AG08395 (cell line): ENCODE data around the gene NUDT19.
A peak's percentile ranks its signal among the peaks of the same experiment; 100 is the strongest.
"Not testable (repeated sequence)": the region's sequence is repeated elsewhere in the genome, so short reads cannot be mapped to it uniquely, and the experiment has no call there.

Experiments
- DNase-seq: peaks from one replicate; pipeline ENCODE4 v3.0.0; 2012; ENCODE audit warnings: mixed read lengths, low spot score

Gene NUDT19

DNA sequence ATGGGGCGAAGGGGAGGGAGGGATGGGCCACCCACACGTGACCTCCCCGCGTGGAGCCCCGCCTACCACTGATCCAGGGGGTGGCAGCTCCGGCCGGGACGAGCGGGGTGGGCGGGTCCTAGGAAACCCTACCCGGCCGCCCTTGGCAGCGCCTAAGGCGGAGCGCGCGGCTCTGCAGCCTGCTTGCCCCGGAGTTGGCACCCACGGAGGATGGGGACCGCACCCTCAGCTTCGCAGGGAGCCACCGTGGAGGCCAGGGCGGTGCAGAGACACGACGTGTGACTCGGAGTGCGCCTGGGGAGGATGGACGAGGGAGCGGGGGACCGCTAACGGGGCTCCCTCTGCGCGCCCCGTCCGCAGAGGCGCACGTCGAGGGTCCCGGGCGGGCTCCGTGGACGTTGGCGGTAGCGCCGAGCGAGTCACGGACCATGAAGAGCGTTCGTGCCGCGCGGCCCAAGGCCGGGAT, 15.9 kb upstream of the NUDT19 start, which contains the start of gene RGS9BP:
Gene RGS9BP (plus strand): TSS at position 129 of the 466 bp plus-strand sequence. CDS start 416 bp downstream, outside the sequence.
- peak; percentile 88 for DNase-seq

DNA sequence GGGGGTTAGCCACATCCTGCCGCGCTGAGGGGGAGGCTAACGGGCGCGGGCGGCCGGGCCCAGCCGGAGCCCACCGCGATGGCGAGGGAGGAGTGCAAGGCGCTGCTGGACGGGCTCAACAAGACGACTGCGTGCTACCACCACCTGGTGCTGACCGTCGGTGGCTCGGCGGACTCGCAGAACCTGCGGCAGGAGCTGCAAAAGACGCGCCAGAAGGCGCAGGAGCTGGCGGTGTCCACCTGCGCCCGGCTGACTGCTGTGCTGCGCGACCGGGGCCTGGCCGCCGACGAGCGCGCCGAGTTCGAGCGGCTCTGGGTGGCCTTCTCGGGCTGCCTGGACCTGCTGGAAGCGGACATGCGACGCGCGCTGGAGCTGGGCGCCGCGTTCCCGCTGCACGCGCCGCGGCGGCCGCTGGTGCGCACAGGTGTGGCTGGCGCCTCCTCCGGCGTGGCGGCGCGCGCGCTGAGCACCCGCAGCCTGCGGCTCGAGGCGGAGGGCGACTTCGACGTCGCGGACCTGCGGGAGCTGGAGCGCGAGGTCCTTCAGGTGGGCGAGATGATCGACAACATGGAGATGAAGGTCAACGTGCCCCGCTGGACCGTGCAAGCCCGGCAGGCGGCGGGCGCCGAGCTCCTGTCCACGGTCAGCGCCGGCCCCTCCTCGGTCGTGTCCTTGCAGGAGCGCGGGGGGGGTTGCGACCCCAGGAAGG, 15.3 kb upstream of the NUDT19 start:
- DNase-seq = no peak

DNA sequence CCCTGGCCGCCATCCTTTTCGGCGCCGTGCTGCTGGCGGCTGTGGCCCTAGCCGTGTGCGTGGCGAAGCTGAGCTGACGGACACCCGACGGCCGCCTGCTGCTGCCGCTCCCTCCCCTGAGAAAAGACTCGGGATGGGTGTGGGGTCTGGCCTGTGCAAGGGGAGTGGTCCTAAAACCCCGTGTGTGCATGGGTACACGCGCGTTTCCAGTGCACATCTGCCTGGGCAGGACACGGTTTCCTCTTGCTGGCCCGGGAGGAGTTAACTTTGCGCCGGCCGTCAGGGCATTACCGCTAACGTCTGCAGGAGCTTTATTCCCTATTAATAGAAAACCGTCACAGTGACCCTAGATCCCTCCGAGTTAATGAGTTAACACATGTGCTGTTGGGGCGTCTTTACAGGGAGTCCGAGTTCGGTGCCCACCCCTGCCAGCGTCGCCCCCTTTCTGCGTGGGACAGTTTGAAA, 14.7 kb upstream of the NUDT19 start:
- DNase-seq = no peak

DNA sequence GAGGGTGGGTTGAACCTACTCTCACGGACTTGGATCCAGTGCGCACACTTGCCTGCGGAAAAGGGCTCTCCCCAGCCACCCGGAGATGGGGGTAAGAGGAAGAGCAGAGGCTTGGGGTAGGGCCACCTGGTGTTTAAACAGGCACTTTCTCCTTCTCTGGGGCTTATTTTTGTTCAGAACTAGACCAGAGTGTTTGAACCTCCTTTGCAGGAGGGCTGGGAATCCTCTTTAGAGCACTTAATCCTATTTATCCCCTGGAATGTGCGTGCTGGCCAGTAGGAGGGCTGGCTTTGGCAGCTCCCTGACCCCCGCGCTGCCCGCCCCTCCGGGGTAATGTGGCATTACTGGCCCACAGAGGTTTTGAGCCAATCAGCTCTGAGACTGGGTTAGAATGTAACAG, 14.0 kb upstream of the NUDT19 start:
- DNase-seq = no peak

DNA sequence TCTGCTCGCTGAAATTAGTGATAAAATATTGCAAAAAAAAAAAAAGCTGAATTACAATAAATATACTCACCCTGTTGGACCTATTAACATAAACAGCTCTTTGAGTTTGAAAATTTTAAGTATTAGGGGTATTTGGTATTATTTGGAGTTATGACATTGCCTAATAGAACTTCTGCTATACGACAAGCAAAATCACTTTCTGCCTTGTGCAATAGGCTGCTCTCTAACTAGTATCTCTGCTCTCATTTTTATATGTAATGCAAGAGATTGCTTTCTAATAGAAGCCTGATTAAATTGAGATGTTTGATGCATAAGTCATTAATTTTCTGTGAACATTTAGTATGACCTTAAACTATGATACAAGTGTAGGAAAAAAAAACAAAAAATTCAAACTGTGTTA, 10.6 kb upstream of the NUDT19 start:
- DNase-seq = no peak

DNA sequence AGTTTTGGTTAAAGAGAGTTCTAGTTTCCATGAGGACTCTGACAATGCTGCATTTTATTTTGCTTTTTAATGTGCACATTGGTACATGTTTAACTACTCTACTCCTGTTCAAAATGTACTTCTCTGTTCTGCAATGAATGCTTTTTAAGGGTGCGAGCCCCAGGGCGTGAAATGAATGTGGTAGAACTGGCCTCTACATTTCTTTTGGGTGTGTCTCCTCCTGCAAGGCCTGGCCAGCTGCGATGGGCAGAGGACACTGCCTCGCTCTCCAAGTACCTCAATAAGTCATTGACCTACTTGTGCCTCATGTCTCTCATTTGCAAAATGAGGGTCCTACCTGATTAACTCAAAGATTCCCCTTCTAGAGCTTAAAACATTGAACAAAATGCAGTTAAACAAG, 9.3 kb upstream of the NUDT19 start:
- no peak for DNase-seq

DNA sequence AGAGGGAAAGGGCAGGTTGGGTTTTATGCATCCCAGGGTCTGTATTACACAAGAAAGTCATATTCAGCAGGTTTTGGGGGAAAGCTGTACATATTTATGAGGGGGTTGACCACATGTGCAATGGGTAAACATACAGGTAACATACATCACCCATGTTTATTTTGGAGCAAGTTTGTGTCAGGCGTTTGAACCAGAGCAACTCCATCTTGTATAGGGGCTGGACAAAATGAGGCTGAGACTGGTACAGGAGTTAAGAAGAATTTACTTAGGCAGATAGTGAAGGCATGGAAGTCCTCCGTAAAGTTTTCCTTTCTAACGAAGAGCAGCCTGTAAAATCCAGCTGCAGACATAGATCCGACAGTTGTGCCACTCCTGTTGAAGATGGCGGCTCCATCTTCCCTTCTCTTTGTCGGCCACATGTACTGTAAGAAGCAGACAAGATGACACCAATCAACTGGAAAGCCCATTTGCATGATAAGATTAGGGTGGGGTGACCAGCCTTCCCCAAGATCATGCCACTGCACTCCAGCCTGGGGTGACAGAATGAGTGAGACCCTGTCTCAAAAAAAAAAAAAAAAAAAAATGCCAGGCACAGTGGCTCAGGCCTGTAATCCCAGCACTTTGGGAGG, 4.7 kb upstream of the NUDT19 start:
- no peak for DNase-seq

DNA sequence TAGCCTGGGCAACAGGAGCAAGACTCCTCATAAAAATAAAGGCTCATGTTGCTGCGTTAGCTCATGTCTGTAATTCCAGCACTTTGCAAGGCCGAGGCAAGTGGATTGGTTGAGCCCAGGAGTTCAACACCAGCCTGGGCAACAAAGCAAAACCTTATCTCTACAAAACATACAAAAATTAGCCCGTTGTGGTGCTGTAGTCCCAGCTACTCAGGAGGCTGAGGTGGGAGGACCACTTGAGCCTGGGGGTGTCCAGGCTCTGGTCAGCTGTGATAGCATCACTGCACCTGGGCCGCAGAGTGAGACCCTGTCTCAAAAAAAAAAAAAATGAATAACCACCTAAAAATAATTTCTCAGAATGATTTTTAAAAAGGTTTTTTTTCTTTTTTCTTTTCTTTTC, 3.9 kb upstream of the NUDT19 start:
- DNase-seq = no peak

DNA sequence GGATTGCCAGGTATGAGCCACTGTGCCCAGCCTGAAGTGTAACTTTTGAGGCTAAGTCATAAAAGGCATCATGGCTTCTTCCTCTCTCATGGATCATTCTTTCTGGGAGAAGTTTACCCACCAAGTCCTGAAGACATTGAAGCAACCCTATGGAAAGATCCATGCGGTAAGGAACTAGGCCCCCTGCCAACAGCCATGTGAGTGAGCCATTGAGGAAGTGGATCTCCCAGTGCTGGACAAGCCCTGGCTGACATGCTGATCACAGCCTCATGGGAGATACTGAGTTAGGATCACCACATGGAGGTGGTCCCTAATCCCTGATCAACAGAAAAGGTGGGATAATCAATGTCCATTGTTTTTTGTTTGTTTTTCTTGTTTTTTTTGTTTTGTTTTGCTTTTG, 3.3 kb upstream of the NUDT19 start:
- DNase-seq = no peak

DNA sequence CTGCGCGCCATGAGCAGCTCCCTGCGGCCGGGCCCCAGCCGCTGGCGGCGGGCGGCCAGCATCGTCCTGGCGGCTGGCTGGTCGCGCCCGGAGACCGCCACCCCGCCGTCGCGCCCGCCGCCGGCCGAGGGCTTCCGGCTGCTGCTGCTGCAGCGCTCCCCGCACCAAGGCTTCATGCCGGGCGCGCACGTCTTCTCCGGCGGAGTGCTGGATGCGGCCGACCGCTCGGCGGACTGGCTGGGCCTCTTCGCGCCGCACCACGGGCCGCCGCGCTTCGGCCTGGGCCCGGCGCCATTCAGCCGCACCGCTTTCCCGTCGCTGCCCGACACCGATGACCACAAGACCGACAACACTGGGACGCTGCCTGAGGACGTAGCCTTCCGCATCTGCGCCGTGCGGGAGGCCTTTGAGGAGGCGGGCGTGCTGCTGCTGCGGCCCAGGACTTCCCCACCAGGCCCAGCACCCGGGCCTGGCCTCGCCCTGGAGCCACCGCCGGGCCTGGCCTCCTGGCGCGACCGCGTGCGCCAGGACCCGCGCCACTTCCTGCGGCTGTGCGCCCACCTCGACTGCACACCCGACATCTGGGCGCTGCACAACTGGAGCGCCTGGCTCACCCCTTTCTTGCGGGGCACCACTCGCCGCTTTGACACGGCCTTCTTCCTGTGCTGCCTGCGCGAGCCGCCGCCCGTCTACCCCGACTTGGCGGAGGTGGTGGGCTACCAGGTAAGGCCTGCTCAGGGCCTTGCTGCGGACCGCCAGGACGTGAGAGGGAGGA, 518 bp downstream of the NUDT19 start:
- DNase-seq = peak; percentile 52

DNA sequence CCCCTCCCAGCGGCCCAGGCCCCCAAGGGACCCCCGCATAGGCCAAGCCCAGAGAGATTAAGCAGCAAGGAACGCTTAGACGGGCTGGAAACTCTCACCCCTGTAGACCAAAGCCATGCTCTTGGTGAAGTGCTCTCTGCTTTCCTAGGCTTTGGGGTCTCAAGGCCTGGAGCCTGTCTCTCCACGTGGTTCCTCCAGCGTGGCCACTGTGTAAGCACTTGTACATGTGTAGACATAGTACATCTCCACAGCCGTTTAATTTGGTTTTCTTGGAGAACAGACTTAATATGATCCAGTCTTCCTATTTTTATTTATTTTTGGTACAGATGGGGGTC, 1.1 kb downstream of the NUDT19 start:
- DNase-seq = no peak

DNA sequence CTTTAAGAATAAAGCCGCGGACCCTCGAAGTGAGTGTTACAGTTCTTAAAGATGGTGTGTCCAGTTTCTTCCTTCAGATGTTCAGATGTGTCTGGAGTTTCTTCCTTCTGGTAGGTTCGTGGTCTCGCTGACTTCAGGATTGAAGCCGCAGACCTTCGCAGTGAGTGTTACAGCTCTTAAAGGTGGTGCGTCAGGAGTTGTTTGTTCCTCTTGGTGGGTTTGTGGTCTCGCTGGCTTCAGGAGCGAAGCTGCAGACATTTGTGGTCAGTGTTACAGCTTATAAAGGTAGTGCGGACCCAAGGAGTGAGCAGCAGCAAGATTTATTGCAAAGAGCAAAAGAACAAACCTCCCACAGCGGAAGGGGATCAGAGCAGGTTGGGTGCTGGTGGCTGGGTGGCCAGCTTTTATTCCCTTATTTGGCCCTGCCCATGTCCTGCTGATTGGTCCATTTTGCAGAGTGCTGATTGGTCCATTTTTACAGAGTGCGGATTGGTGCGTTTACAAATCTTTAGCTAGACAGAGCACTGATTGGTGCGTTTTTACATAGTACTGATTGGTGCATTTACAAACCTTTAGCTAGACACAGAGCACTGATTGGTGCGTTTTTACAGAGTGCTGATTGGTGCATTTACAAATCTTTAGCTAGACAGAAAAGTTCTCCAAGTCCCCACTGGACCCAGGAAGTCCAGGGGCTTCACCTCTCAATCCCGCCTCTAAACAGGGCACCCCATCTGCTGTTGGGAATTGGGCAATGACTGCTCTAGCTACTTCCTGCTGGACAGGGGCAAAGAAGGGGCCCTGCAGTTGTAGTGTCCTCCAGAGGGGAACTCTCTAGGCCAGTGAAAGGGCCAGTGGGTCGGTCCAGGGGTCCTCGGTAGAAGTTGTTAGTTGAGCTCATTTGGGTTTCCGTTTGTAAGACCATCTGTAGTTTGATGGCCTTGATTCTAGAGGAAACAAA, 1.8 kb downstream of the NUDT19 start:
- DNase-seq = not testable (repeated sequence)

DNA sequence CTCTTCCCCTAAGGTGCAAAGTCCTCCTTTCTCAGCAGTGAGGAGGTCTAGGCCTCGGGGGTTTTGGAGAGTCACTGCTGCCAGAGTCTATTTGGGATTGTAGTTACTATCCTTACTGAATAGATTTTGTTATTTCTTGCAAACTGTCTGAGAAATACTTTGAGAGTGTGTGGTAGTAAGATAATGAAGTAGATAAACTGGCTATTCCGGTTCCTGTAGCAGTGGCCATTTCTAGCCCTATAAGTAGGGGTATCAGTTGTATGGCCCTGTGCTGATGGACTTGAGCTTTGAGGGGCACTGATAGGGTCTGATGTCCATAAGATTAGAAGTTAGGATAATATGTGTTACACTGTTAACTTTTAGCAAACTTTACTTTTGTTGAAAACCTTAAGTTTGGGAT, 2.7 kb downstream of the NUDT19 start:
- DNase-seq = not testable (repeated sequence)

DNA sequence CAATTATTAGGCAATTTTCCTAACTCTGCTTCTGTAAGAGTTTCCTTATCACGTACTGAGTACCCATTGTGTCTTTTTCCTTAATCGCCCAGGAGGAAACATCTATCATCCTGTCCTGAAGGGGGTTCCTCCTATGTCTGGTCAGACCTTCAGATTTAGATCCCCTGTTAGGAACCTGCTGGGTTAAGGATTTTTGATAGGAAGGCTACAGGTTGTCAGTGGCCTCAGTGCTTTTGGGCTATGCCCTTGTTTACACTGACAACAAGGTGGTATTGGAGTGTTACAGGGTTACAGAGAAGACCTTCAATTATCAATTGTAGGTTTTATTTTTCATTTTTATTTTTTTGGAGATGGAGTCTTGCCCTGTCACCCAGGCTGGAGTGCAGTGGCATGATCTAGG, 3.2 kb downstream of the NUDT19 start:
- not testable (repeated sequence) for DNase-seq

DNA sequence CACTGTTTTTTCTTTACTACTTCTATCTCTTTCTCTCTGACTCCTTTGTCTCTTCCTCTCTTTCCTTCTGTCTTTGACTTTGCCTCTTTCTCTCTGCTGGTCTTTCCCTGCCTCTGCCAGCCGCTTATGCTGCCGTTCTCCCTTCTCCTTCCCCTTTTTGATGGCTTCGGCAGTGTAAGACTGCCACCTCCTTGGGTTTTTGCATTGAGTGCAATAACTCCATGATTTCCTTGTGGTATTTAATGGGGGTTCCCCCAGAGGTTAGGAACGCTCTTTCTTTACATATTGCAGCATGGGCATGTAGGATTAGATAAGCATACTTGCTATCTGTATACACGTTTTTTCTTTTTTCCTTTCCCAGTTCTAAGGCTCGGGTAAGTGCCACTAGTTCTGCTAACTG, 3.9 kb downstream of the NUDT19 start:
- DNase-seq = not testable (repeated sequence)

DNA sequence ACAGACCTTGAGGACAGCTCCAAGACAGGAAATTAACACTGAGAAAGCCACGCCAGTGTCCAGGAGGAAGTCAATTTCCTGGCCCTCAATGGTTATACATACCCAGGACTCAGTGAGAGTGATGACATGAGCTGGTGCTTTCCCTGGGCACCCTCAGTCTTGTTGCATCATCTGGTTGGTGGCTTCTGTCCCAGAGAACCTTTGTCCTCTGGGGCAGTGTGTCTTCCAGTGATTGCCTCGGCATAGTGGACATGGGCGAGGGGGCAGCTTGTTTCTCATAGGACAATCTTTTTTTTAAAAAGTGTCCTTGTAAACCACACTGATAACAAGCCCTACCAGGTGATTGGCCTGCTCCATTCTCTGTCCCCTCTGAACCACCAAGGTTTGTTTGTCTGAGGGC, 5.2 kb downstream of the NUDT19 start:
- not testable (repeated sequence) for DNase-seq

DNA sequence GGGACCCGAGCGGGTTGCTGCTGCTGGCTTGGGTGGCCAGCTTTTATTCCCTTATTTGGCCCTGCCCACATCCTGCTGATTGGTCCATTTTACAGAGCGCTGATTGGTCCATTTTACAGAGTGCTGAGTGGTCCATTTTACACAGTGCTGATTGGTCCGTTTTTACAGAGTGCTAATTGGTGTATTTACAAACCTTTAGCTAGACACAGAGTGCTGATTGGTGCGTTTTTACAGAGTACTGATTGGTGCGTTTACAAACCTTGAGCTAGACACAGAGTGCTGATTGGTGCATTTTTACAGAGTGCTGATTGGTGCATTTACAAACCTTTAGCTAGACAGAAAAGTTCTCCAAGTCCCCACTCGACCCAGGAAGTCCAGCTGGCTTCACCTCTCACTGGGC, 8.5 kb downstream of the NUDT19 start:
- not testable (repeated sequence) for DNase-seq

DNA sequence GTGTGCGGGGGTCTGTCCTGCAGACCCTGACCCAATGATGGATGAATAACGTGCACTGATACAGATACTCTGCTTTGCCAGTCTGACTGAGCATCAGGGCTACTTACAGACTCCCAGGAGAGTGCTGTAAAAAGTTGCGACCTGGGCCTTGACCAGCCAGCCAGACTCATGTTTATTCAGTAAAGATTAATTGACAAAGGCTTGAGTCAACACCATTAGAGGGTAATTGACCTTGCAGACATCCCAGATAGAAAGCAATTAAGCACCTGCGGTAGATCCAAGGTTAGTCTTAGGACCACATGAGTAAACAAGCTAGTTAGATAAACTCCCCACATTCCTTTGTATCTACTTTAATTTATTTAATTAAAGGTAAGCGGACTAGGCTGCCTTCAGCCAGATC, 10.4 kb downstream of the NUDT19 start:
- DNase-seq = no peak

DNA sequence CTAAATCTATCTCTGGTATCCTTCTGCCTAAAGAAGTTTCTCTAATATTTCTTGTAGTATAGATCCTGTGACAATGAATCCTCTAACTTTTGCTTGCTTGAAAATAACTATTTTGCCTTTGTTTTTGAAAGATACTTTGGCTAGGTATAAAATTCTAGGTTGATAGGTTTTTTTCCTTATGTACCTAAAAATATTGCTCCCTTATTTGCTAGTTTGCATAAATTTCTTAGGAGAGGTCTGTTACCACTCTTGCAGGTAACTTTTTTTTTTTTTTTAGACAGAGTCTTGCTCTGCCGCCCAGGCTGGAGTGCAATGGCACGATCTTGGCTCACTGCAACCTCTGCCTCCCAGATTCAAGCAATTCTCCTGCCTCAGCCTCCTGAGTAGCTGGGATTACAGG, 12.4 kb downstream of the NUDT19 start:
- DNase-seq = not testable (repeated sequence)

DNA sequence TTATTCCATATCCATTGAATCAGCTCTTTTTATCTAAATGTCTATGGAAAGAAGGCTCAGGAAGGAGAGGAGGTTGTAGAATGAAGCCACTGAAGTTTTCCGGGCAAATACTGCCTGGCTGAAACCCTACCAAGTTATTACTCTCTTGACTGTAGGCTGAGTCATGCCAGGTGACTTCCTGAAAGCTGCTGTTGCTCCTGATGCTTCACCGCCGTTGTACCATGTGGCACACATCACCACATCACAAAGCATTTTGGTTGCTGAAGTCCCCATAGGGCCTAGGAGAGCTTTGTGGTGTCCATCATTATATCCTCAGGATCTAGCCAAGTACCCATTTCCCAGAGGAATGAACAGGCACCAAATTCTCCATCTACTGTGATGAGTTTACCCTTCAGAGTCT, 16.8 kb downstream of the NUDT19 start:
- no peak for DNase-seq

DNA sequence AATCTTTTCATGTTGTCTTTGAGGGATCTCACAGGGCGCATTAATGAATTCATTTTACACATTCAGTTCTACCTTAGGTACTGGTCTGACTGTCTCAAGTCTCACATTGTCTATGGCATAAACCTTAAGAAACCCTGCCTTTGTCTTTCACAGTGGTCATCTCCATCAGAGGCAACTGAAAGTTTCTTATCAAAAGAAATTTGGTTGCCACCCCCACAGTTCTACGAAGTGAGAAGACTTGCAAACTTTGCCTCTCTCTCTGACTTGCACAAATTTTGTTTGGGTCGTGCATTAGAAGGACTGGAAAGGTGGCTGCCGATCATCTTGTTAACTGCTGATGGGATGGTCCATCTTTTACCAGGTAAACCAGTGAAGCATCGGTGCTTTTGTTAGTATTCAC, 17.4 kb downstream of the NUDT19 start:
- DNase-seq = no peak

DNA sequence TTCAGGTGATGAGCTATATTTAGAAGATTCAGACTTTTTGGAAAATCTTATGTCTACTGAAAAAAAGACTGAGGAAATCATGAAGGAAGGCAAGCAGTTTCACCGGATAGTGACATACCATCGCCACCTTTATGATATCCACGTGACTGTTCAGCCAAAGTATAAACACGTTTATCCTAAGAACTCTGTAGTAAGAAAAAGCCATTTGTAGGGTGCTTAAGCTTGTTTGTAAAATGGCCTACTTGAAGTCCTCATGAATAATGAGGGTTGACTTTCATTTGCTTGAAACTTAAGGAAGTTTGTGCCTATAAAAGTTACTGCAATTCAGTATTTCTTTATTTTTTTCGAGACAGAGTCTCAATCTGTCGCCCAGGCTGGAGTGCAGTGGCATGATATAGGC, 20.1 kb downstream of the NUDT19 start:
- DNase-seq = no peak
